HG03575 (cell line): ENCODE data around the gene PTPRK.

Experiments used
- ATAC-seq: cut with Tn5 transposase; IDR thresholded peaks from one replicate; pipeline ENCODE4 v1.9.1; 2021; ENCODE audit not compliant: unreplicated experiment, insufficient number of reproducible peaks, low FRiP score; ENCODE audit errors: extremely low read depth

PTPRK gene

DNA sequence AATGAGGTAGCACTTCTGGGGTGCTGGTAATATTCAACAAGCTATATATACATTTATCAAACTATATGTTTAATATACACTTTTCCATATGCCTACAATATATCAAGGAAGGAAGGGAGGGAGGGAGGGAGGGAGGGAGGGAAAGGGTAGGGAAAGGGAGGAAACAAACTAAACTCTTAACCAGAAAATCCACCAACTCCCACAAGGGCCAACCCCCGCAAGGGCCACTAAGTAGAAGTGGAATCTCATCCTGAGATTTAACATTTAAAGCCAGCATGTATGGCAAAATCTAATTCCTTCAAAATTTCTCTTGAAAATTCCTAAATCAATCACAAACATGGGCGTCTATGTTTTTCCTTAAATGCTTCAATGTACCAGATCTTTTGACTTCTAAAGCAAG lies 320.9 kb downstream of the PTPRK start:
- ATAC-seq: no peak

DNA sequence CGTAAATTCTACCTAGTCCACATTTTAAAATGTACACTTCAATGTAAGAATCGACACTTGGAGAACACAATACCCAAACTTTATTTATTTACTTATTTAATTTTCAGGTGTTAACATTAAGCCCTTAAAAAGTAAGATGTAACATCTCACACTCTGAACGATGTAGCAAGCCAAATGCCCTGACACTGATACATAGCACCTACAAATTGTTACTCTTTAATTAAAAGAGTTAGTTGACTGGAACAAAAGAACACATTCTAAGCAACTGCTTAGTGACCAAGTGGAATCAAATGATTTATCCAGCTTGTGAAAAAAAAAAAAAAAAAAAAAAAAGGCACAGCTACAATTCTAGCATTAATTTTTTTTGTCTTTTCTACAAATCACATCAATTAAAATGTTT lies 327.4 kb downstream of the PTPRK start:
- no peak for ATAC-seq

DNA sequence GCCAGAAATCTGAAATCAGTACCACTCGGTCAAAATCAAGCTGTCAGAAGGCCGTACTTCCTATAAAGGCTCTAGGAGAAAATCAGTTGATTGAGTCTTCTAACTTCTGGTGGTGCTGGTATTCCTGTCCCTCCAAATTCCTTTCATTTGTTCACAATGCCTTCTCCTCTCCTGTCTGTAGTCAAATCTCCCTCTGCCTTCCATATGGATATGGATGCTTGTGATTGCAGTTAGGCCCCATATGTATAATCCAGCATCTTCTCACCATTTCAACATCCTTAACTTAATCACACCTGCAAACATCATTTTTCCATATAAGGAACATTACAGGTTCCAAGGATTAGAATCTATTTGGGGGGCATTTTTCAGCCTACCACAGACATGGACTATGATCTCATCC lies 331.7 kb downstream of the PTPRK start:
- ATAC-seq: no peak

DNA sequence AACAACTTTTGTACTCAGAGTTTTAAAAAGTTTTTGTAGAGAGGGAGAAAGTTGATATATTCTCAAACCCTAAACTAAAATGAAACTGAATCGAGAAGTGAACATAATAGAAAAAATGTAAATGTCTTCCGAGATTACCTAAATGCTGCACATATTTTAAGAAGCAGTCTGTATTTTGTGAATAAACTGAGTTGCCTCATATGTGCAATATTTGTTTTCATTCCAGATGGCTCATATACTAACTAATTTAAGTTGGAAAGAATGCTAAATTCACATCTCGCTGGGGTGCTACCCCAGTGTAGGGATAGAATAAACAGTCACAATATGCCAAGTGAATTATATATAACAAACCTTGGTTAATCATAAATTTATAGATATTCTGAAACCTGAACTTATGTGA lies 333.7 kb downstream of the PTPRK start:
- ATAC-seq: no peak

DNA sequence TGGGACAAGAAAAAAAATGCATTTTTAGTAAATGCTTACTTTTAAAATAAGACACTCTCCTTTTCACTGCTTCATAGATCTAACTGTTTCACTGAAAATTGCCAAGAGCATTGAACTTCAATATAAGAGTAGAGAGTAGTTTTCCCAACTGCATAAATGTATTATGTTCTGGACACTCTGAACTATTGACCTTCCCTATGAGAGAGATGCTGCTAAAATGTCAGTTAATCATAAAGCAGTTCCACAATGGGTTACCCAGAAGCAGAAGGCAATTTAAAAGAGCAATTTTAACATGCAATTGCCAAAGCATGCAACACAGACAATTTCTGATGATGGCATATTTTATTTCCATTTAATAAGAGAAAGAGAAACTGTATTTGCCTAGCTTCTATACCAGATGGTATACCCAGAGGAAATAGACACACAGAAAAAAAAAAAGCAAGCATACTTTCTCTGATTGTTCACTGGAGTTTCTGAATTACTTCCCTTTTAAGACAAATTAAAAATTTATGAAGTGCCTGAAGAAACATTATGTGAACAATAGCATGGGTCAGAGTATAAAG lies 340.4 kb downstream of the PTPRK start:
- ATAC-seq: no peak

DNA sequence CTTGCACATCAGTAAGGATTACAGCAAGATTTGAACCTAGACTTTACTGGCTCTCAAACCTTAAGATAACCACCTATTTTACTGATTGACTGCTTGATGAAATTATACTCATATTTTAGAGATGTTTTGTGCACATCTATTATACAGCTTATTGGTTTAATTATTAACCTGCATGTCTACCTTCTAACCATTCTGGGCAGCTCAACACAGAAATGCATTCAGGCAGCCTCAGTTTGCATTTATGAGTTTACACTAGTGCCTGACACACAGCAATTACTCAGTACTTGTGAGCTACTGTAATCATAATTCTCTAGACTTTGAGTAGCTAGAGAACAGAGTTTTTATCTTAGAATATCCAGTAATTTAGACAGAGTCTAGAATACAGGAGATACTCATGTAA lies 345.7 kb downstream of the PTPRK start:
- ATAC-seq: no peak

DNA sequence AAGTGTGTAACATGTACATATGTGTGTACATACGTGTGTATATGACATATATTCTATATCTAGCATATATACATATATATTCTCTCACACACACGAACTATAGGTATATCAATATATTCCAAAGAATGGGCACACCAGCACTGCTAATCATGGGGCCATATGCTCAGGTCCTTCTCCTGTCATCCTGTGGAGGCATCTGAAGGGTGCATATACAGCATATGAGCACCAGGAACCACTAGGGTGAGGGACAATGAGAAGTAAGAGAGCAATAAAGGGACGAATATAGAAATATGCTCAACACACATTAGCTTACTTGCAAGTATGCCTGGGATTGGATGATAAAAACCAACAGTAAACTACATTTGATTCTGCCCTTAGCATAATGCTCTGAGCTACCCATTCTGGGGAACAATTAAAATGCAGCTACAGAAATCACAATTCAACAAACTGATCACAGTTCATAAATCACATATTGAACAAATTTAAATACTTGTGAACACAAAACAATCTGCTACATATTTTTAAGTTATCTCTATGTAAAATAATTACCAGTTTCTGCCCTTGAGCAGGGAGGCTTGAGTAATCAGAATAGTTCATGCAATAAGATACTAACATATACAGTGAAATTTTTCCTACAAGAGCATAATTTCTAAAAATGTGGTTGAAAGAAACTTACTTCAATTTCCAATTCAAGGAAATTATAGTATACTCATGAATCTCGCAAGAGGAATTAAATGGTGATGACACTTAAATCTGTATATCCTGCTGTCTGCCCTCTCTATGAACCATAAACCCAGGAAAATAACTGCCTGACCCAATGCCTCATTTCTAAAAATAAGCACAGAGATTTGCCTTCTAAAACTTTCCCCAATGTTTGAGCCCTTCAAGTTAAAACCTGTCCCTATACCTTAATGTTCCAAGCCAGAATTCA lies 347.4 kb downstream of the PTPRK start:
- no peak for ATAC-seq

DNA sequence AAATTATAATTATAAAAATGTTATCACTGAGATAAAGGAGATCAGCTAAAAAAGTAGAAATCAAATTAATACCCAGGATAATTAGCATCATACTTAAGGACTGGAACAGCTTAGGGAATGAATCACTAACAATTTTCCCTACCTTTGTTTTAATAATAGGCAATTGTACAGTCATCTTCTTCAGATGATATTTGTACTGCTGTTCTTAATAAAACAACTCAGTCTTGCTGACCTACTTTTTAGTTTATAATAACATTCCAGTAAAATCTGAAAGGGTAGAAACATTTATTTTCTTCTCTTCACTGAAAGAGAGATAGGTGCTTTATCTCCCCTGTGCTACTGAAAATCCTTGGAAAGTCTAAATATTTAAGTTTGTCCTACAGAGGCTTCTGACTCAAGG lies 348.3 kb downstream of the PTPRK start:
- ATAC-seq: no peak

DNA sequence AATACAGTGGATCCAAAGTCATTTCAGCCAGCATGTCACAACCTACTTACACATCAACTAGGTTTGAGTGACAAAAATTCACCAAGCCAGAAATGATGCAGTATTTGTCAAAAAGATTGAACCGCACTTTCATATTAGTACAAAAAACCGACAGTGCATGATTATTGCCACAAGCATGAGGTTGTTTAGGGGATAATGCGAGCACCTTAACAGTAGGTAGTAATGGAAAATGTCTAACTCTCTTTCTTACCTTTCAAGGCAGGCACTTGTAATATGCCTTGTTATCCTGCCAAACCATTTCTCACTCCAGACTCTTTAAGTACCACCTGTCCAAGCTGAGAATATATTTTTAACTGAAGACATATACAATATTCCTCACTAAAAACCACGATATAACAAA lies 349.2 kb downstream of the PTPRK start:
- no peak for ATAC-seq

DNA sequence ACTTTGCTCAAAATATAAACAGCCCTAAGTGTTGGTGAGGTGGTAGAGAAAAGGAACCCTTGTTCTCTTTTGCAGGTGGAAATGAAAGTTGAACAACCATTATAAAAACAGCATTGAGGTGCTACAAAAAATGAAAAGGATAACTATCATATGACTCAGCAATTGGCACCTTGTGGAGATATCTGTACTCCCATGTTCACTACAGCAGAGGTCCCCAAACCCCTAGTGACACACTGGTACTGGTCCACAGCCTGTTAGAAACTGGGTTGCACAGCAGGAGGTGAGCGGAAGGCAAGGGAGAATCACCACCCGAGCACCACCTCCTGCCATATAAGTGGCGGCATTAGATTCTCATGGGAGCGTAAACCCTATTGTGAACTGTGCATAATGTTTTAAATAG lies 352.2 kb downstream of the PTPRK start:
- no peak for ATAC-seq

DNA sequence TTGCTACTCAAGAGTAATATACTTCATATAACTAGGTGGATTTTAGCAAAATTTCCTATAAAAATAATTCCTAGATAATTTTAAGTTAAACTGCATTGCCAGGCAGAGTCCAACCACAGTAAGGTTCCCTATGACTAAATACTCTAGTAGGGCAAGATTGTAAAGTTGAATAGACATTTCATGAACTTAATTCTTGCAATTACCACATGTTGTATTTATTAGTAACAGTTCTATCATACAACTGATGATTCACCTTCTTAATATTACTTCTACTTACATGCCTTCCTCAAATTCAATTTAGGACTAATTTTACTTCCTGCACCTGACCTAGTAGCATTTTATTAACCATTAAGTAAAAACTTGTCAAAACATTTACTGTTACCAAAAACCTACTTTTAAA lies 352.8 kb downstream of the PTPRK start:
- no peak for ATAC-seq

DNA sequence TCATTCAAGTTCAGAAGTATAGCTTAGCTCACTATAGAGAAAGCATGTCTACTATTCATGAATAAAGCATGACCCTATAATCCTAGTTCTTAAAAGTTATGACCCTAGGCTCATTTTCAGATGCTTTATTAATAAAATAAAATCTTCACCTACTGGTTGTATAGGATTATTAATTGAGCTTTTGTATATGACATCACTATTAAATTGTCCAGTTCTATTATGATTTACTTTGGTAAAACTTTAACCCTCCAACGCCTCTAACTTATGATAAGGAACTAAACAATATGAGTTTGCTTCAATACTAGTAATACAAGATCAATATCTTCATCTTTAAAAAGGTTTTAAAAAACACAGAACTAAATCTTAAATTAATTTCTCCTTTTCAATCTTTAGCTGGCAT lies 356.1 kb downstream of the PTPRK start:
- ATAC-seq: no peak

DNA sequence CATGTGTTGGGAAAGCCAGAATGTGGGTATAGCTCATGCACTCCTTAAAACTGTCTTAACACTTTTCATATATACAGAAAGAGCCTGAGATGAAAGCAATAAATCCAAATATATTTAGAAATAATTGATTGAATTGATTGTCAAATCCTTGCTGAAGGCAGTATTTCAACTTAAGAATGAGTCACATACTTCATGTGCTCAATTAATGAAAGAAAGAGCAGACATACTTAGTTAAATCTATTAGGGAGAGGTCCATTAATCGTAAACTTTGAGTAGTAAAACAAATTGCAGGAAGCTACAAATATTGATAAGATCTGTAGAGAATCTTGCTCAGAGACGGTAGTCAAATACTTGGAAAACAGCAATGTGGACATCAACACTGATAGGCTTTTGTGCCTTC lies 358.0 kb downstream of the PTPRK start:
- no peak for ATAC-seq

DNA sequence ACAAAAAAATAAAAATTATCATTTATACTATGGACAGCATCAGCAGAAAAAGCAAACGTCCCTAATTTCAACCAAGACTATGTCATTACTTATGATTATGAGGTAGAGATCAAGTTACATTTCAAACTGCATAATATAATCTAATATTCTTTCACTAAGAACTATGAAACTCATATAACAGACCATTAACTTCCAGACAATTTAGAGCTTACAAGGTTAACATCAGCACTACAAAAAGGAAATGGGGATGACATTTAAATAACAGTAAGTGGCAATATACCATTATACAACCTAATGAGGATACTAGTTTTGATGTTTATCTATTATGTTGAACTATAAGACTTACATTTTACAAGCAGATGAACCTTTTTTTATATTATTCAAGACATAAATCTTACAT lies 358.6 kb downstream of the PTPRK start:
- no peak for ATAC-seq

DNA sequence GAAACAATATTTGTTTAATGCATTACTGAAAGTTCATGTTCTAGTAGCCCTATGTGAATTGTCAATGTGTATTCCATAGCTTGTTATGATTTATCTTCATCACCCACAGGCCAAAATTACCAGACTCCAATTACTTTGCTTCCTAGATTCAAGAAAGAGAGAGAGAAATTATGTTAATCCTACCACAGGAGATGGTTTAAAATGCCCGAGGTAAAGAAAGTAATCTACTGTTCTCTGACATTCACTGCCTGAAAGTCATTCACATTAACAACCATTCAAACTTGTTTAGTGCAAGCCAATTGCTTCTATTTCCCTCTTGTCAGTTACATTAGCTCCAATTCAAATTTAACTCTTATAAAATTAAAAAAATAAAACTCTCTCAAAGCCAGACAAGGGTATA lies 359.1 kb downstream of the PTPRK start:
- ATAC-seq: no peak

DNA sequence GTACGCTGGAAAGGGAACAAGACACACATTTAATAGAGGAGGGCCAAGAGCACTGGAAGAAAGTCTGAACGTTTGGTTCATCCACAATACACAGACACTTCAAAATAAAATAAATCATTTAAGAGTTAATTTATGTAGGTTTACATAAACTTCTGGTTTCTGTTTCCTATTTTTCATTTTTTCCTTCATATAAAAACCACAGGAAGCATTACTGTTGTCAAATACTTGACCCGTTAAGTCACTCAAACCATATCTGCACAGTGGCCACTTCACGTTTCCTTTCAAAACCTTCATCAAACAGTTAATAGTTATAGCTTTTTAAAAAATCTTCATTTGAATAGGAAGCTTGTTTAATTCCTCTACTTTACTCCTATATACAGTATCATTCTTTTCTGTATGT lies 361.9 kb downstream of the PTPRK start:
- no peak for ATAC-seq

DNA sequence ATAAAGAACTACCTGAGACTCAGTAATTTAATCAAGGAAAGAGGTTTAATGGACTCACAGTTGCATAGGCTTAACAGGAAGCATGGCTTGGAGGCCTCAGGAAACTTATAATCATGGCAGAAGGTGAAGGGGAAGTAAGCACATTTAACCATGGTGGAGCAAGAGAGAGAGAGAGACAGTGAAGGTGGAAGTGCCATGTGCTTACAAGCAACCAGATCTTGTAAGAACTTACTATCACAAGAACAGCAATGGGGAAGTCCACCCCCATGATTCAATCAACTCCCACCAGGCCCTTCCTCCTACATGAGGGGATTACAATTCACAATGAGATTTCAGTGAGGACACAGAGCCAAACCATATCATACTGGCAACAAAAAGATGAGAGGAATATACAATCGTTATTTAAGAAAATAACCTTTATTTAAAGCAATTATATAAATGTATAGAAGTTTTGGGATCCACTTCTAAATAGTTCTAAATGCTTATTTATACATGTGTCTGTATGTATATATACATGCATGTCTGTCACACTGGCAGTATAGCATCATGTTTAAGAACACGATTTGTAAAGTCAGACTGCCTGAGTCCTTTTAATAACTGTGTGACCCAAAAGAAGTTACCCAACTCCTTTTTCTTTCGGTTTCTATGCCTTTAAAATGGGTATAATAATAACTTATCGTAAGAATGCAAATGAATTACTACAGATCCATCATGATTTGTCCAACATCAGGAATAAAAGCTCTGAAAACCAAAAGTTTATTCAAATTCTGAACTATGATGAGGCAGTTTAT lies 363.9 kb downstream of the PTPRK start:
- no peak for ATAC-seq

DNA sequence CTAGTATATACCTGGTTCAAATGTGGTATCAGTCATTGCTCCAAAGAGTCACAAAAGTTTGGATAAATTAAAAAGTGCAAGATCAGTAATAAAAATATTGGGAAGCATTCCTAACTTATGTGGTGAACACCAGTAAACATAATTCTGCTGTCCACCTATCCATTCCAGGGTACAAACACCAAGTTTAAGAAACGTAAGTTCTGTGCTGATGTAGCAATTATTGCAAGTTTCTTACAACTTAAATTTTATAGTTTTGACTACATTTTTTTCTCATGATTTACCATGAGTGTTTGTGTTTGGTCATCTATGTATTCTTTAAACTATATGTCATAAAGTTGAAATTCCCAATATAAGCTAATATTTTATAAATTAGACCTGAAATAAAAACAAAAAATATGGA lies 364.6 kb downstream of the PTPRK start:
- no peak for ATAC-seq

DNA sequence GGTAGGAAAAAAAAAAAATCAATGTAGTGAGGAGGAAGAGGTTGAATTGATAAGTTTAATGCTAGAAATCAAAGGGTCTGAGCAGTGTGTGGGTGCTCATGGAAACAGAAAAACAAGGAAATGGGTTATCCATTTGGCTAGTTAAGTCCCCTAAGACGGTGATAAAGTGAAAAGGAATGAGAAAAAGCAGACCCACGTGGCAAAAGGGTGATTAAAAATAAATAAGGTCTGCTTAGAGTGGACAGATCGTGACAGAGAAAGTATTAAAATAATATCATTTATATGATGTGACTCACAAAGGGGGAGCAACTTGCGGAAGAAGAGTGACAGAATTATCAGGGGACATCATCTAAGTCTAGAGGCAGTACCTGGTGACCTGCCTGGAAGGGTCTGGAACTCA lies 367.8 kb downstream of the PTPRK start:
- no peak for ATAC-seq

DNA sequence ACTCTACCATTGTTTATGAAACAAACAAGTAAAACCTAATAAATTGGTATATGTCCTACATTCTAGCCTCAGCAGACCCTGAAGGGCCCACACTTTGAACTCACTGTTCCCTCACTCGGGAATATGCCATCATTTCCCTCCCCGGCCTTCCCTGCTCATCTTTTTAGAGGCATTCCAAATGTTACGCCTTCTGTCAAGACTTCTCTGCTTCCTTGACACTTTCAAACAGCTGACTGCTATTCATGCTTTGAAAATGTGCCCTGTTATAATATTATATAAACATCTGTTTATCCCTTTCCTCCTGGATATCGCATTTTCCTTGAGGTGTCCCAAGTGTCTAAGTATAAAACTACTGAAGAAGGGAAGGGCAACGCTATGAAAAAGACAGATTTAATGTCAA lies 370.0 kb downstream of the PTPRK start:
- ATAC-seq: no peak
